ENCODE results near the gene LPAR2. TPM values are rescaled to one million over a fixed set of nuclear protein-coding genes. Genes with fewer than 3 reads are reported as not detected.
A peak's percentile ranks its signal among the peaks of the same experiment; 100 is the strongest.

LPAR2 gene
- total RNA-seq, 1 donor from 2014 or later: 1.9 TPM

DNA sequence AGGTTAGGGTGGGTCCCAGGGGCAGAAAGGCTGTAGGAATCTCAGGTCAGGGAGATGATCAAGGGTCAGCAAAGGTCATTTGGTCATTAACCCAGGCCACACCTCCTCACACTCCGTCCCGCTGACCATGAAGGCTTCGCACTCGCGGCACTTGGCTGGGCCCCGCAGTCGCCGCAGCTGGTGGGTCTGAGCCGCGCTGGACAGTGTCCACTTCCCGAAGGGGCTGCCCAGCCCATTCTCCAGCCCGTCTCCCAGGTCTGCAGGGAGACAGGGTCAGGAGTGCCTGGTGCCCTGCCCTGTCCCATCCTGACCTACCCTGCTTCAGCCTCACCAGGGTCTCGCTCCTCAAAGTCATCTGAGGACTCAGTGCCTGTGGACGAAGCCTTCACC, 7.3 kb upstream of the LPAR2 start:
- intact Hi-C loops (cut with DNase I): no loop called here
- DNase-seq (ENCODE audit: low spot score): no peak

- intact Hi-C loops (cut with DNase I): no loop called here
- DNase-seq (ENCODE audit: low spot score): no peak
Observed at GRCh38 chr19:19634516-19635312, 6.7 kb upstream of the LPAR2 start.

- intact Hi-C loops (cut with DNase I): no loop called here
- no peak for DNase-seq (ENCODE audit: low spot score)
Observed at GRCh38 chr19:19633711-19634515, 5.9 kb upstream of the LPAR2 start.

GRCh38 chr19:19632661-19633060, 4.6 kb upstream of the LPAR2 start:
- DNase-seq (ENCODE audit: low spot score): no peak
- intact Hi-C loops (cut with DNase I): no loop called here

DNA sequence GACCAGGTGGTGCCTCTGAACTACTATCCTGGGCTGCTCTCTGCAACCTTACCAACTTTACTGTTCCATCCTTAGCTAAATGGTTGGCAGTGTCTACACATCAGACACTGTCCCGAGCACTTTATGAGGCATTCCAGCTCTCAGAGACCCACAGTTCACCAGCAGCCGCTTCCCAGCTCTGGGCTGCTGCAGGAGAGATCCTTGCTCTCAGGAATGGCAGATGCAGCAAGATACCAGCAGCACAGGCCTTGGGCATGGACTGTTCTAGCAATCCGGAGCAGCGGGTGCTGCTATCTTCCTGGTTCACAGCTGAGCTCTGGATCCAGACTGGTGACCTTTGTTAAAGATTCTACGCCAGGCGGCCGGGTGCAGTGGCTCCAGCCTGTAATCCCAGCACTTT, 3.3 kb upstream of the LPAR2 start:
- intact Hi-C loops (cut with DNase I): no loop called here
- DNase-seq (ENCODE audit: low spot score): no peak

GRCh38 chr19:19630426-19630825, 2.4 kb upstream of the LPAR2 start:
- intact Hi-C loops (cut with DNase I): no loop called here
- no peak for DNase-seq (ENCODE audit: low spot score)

GRCh38 chr19:19630062-19630414, 2.0 kb upstream of the LPAR2 start:
- DNase-seq (ENCODE audit: low spot score): no peak
- intact Hi-C loops (cut with DNase I): no loop called here

DNA sequence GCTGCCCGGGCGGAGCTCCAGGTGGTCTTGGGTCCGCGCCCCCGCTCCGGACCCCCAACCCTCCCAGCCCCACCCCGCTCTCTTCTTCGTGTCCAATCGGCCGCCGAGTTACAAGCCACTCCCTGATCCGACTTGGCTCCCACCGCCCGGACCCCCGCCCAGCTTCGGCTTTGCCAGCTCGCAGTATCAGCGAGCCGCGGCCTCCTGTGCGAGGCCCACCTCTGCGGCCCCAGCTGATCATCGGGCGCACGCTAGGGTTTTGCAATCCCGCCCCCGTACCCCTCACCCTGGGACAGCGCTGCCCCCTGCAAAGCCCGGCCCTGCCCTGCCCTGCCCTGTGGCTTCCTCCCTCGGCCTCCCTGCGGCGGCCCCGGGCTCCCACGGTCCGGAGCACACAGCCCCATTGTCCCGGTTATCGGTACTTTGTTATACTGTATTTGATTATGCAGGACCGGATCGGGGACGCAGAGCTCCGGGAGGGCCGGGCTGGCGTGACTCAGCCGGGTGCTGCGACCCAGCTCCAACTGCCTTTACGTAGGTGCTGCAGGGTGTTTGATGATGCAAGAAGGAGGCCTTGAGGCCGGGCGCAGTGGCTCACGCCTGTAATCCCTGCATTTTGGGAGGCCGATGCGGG, 598 bp upstream of the LPAR2 start:
- DNase-seq (ENCODE audit: low spot score): no peak
- intact Hi-C loops (cut with DNase I): no loop called here

GRCh38 chr19:19626516-19627472, 1.2 kb downstream of the LPAR2 start:
- intact Hi-C loops (cut with DNase I): no loop called here
- DNase-seq (ENCODE audit: low spot score): no peak

DNA sequence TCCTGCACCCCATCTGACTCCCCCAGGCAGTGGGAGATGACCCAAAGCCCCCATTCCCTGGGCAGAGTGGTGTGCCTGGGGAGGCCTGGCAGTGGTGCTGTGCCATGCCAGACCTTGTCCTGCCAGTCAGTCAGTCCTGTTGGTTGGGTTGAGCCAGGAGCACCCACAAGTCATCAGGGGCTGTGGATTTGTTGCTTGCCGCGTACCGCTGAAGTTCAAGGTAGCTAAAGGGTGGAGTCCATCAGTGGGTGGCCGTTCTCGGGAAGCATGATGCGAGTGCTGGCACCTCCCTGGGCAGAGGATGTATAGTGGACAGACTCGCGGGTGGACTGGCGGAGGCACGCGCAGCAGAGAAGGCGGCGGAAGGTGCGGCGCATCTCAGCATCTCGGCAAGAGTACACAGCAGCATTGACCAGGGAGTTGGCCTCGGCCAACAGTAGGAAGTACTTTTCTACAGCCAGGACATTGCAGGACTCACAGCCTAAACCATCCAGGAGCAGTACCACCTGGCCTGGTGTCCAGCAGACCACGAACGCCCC, 3.9 kb downstream of the LPAR2 start:
- no peak for DNase-seq (ENCODE audit: low spot score)
- intact Hi-C loops (cut with DNase I): no loop called here

DNA sequence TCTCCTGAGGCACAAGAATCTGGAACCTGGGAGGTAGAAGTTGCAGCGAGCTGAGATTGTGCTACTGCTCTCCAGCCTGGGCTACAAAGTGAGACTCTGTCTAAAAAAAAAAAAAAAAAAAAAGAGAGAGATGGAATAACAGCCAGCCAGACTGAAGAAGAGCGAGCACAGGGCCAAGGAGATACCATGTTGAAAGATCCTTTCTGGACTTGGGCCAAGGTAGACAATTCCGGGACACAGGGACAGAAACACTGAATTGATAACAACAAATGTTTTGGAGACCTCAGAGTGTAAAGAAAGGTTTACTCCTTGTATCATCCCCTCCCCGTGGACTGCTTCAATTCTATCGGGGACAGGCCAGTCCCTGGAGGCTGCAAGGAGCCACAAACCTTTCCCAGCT, 4.6 kb downstream of the LPAR2 start:
- intact Hi-C loops (cut with DNase I): no loop called here
- DNase-seq (ENCODE audit: low spot score): no peak

DNA sequence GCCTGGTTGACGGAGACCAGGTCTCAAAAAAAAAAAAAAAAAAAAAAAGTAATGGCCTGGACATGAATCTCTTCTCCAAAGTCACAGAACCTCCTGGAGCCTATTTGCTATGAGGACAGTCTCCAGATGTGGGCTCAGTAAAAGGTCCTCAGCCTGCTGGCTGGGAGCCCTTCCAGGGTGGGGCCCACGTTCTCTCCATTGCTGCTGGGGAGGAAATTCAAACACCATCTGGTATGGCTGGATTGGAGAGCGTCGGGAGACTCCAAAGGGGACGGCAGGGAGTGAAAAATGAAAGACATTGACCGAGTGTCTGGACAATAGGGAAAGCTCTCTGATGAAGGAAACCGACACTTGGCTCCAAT, 8.2 kb downstream of the LPAR2 start:
- DNase-seq (ENCODE audit: low spot score): no peak
- intact Hi-C loops (cut with DNase I): no loop called here

- intact Hi-C loops (cut with DNase I): no loop called here
Observed at GRCh38 chr19:19619181-19619848, 8.7 kb downstream of the LPAR2 start.

DNA sequence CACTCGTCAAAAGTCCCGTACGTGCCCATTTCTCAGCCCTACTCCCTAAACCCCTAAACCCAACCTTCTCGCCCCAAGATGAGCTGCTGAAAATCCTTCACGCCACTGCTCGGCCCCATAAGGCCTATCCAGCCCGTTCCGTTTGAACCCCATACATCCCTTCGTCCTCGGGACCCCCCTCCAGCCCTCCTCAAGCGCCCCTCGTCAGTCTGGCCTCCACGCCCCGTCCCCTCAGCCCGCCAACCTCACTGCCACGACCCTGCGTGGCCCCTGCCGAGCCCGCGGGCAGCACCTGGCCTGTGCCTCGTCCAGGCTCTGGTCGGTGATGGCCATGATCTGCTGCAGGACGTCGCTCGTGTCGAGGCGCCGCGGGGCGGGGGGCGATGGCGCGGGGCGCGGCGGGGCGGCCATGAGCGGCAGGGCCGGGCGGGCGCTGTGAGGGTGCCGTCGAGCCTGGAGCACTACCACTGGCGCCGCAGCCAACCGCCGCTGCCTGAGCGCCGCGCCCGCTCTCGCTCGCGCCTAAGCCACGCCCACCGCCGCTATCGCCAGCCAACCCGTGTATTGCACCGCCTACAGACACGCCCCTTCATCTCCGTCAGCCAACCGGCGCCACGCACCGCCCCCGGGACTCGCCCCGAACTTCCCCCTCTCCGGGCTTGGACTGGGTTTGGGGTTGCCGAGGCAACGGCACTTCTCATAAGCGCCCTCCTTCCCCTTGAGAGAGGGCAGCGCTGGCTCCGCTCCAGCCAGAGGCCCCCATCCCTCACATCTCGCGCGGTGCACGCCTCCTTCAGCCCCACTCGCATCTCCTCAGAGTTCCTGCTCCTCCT, 9.6 kb downstream of the LPAR2 start, which contains the start of gene PBX4:
Gene PBX4, minus strand, starts transcription at position 469 of the 833 bp plus-strand sequence. Its CDS starts 58 bp downstream, at position 411.
- DNase-seq (ENCODE audit: low spot score): peak; percentile 98
- intact Hi-C loops (cut with DNase I): no loop called here

More at GRCh38 chr19:19619181-19619848, 8.7 kb downstream of the LPAR2 start:
- DNase-seq (ENCODE audit: low spot score): no peak

DNA sequence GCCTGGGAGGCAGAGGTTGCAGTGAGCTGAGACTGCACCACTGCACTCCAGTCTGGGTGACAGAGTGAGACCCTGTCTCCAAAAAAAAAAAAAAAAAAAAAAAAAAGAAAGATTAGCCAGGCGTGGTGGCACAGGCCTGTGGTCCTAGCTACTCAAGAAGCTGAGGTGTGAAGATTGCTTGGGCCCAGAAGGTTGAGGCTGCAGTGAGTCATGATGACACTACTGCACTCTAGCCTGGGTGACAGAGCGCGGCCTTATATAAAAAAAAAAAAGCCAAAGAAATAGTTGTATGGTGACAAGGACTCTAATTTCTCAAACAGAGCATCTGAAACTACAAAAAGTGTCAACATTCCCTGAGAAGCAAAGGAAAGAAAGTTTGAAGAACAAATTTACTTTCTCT, 12.9 kb downstream of the LPAR2 start:
- intact Hi-C loops (cut with DNase I): no loop called here
- DNase-seq (ENCODE audit: low spot score): no peak

- intact Hi-C loops (cut with DNase I): no loop called here
- DNase-seq (ENCODE audit: low spot score): no peak
Observed at GRCh38 chr19:19613506-19613905, 14.5 kb downstream of the LPAR2 start.

DNA sequence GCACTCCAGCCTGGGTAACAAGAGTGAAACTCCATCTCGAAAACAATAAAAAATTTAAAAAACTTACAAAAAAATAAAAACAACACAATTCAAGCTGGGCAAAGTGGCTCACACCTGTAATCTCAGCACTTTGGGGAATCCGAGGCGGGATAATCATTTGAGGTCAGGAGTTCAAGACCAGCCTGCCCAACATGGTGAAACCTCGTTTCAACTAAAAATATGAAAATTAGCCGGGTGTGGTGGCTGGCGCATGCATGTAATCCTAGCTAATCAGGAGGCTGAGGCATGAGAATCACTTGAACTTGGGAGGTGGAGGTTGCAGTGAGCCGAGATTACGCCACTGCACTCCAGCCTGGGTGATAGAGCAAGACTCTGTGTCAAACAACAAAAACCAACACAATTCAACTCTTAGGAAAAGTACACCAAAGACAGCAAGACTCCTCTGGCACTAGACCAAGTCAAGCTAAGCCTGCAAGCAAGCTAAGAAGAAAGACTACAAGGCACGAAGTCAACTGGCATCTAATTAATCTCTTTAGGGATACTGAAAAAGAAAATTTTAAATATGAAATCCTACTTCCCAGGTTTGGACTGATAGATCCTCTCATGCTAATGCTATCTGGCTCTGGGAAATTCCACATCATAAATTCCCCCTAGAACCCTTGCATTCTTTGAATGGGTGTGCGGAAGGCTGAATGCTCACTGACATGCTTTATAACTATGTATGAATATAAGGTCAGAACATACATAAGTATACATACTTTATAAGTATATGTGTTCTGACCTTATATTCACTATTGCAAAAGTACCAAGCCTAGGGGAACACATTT, 17.4 kb downstream of the LPAR2 start:
- no peak for DNase-seq (ENCODE audit: low spot score)

More for the DNA sequence above, 17.4 kb downstream of the LPAR2 start:
- intact Hi-C loops (cut with DNase I): no loop called here
